EH (cell line): ENCODE results near the gene HBM.
"Not testable (repeated sequence)": the region's sequence is repeated elsewhere in the genome, so short reads cannot be mapped to it uniquely, and the experiment has no call there.

Experiments
- DNase-seq: peaks from one replicate; pipeline ENCODE4 v3.0.0-alpha.2; 2015; ENCODE audit warnings: low read depth

The HBM gene, protein sequence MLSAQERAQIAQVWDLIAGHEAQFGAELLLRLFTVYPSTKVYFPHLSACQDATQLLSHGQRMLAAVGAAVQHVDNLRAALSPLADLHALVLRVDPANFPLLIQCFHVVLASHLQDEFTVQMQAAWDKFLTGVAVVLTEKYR

DNA sequence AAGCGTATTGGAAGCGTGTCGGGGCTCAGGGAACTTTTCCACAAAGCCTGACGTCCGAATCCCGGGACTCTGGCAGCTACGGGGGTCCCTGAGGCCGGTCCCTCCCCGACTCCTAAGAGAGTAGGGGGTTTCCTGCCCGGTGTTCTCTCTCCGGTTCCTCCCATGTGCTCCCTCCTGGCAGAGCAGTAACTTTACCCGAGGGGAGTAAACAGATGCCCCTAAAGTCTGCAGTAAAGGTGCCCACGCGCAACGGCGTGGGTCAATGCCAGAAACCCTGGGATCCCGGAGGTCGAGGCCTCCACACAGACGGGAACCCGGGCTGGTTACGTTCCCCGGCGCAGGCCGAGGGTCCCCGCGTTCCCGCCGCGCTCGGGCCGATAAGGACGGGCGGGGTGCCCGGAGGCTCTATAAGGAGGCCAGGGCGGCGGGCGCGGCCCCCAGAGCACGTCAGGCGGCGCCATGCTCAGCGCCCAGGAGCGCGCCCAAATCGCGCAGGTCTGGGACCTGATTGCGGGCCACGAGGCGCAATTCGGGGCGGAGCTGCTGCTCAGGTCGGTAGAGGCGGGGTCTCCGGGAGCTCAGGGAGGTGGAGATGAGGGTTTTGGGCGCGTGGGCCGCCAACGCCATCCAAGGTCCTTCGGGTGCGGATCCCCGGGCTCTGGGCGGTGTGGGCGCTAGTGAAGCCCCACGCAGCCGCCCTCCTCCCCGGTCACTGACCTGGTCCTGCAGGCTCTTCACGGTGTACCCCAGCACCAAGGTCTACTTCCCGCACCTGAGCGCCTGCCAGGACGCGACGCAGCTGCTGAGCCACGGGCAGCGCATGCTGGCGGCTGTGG is at the start of gene HBM:
Gene HBM (plus strand): TSS at position 440 of the 836 bp plus-strand sequence. CDS start 20 bp downstream, at position 460.
- DNase-seq, result no peak

DNA sequence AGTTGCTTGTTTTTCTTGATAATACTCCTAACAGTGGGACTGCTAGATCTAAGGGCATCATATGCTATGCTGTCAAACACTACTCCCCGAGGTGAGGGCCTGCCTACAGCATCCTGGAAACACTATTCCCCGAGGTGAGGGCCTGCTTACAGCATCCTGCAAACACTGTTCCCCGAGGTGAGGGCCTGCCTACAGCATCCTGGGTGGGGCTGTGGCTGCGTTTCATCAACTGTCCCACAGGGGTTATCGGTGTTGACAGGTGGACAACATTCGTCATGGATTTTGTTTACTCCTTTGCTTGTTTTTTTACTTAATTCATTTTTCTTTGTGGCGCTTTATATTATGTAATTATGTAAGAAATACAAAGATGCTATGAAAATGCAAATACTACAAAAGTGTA is 49.8 kb upstream of the HBM start:
- DNase-seq, result no peak

DNA sequence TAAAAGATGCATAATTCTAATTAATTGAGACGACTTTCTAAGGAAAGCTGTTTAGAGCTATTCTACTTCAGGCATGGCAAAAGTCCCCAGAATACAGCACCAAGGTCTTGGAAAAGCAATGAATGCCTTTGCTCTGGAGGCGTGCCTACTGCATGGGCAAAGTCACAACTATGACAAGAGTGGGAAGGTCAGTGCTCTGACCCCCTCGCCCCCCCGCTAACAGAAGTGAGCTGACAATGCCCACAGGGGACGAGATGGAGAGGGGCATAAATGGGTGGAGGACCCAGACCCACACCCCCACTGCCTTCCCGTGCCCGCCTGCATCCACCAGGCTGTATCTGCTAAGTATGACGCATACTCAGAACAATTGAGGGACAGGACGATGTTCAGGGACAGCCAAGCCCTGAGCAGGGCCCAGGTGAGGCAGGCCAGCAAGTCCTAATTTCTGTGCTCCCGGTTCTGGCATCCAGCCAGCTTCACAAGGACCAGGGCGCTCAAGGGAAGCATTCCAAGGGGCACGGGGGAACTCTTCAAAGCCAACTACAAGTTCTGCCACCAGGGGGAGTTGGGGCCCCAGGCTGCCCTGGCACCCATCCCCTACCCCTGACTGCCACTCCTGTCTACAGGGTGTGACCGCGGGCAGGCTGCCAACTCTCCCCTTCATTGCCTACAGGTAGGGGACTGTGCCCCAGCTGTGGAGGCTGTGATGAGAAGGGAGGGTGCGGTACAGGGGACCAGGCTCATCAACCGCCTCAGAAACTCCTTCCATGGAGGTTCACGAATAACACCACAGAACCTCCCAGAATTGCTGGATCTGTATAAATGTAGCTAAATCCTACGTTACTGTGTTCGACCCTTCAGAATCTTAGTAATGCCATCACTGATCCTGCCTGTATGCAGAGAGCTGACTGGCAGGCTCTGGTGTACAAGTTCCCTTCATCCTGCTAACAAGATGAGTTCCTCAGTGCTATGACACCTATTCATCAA is 48.1 kb upstream of the HBM start:
- peak; percentile 55 for DNase-seq

DNA sequence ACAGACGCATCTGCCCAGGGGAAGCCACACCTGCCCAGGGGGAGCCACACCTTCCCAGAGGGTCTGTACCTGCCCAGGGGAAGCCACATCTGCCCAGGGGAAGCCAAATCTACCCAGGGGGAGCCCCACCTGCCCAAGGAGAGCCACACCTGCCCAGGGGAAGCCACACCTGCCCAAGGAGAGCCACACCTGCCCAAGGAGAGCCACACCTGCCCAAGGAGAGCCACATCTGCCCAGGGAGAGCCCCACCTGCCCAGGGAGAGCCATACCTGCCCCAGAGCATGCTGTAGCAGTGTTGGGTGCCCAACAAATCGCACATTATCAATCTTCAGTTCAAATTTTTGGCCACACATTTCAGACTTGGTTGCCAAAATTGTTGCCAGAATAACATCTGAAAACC is 46.9 kb upstream of the HBM start:
- DNase-seq, result no peak

DNA sequence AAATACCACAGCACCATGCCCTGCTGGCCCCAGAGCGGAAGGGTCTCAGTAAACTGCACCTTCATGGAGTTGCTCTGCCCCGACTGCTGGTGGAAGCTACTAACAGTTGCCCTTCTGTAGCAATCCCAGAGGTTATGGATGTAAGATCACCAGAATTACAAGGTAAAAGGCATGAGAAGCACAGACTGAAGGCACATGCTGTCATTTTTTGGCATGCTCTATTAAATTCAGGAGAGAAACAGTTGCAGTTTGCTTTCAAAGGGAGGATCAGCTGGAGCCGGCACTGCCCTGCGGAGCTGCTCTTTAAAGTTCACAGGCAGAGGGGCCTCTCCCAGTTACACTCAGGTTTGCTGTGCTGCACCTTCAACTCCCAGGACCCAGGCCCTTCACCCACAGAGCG is 46.5 kb upstream of the HBM start:
- no peak for DNase-seq

DNA sequence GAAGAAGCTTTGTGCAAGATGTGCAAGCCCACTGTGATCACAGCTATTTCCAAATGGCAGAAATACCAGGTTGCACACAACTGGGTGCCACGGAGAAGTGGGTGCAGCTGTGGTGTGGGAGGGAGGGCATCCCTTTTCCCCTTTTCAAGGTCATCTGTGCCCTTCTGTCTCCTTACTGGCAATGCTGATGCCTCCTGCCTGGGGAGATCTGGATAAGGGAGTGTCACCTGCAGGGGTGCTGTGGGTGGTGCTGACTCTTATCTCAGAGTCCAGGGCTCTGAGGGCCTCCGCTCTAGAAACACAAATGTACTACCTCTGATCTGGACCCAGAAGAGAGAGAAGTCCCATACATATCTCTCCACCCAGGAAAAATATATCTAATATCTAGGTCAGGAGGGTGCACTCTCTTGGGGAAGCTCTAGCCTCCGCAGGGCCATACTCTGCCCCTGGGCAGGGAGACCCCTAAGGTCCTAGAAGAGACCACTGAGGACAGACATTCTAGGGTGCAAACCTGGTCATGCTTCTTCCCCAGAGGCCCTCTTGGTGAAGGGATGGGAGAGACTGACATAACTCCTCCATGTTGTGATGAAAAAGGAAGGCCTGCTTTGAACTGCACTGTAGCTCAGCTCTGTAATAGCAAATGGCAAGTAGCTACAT is 45.8 kb upstream of the HBM start:
- DNase-seq, result no peak

DNA sequence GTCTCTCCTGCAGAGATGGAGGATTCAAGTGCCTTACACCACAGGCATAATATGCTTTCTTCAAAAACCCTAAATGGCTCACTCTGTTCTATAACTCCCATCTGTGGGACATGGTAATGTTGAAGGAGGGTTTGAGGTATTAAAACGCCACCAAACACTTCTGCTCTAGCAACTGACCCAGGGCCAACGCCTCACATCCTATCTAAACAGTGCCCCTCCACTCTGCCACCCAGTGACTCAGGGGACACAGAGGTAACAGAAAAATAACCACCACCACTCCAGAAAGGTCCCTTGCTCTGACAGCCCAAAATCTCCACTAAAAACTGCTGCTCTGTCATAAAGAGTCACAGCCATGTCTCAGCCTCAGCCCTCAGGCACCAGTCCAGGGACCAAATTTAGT is 45.0 kb upstream of the HBM start:
- DNase-seq, result no peak

DNA sequence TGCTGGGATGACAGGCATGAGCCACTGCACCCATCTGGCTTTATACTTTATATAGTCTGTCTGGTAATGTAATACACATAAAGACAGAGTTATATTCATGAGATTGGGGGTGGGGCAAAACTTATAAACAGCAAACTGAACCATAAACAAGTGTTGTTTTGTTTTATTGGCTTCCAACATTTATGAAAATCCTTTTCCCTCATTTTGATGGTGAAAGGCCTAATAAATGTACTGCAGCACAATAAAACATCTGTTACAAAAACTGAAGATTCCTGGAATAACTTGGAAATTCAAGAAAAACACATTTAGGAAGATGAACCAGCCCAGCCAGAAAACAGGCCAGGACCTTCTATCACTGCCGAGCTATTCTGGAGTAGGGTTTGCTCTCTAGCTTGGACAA is 43.4 kb upstream of the HBM start:
- DNase-seq, result no peak

DNA sequence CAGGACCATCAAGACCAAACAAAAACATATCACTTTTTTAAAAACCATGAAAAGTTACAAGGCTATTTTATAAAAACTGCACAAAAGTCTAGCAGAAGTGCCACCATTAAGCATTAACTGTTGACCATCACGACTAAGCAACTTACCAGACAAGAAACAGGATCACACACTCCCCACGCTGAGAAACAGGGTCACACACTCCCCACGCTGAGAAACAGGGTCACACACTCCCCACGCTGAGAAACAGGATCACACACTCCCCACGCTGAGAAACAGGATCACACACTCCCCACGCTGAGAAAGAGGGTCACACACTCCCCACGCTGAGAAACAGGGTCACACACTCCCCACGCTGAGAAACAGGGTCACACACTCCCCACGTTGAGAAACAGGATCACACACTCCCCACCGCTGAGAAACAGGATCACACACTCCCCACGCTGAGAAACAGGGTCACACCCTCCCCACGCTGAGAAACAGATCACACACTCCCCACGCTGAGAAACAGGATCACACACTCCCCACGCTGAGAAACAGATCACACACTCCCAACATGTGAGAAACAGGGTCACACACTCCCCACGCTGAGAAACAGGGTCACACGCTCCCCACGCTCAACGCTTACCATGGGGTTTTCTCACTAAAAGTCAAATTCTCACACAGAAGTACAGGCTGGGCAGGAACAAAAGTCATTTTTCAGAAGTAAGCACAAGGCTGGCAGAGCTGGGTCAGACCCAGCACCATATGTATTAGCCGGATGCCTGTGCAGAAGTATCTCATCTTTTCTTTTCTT is 42.0 kb upstream of the HBM start:
- DNase-seq, result not testable (repeated sequence)

DNA sequence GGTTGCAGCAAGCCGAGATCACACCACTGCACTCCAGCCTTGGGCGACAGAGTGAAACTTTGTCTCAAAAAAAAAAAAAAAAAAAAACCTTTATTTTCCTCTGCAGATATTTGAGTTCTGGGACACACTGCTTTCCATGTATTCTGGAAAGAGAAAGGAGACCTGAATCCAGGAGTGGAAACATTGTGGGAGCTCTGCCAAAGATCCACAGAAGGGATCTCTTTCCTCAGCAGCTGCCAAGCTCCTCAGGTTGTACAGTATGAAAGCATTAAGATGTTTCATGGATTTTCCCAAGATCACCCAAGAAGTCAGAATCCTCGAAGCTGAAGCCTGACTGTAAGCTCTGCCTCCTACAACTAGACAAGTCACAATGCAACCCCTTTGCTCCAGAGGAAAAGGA is 40.8 kb upstream of the HBM start:
- no peak for DNase-seq

DNA sequence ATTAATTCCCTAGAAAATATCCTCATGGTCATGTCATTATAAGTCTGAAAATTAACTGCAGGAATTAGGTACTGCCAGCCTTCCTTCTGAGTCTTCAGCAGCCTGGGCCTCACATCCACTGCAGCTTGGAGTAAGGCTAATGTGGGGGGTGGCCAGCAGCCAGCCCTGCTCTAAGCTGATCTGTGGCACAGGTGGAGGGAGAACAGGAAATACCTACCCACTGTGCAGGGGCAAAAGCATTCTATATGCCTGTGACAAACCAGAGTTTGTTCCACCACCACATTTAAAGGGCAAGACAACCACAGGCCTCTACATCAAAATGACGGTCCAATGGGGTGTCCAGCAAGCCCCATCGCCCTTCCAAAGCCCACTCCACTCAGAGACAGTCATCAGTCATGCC is 36.7 kb upstream of the HBM start:
- DNase-seq, result no peak

DNA sequence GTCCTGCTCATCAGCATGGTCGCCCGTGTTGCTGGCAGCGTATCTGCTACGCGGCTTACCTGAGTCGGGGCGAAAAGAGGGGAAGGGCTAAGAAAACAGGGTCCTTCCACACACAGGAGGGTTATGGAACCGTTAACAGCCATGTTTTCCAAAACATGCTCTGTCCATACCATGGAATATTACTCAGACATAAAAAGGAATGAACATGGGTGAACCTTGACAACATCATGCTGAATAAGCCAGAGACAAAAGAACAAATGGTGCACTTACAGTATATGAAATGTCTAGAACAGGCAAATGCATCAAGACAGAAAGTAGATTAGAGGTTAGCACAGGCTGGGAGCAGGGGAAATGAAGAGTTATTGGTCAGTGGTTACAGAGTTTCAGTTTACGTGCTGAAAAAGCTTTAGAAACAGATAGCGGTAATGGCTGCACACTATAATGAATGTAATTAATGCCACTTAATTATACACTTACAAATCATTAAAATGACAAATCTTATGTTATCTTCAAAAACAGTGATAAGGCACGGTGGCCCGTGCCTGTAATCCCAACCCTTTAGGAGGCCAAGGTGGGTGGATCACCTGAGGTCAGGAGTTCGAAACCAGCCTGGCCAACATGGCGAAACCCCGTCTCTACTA is 35.1 kb upstream of the HBM start:
- no peak for DNase-seq

DNA sequence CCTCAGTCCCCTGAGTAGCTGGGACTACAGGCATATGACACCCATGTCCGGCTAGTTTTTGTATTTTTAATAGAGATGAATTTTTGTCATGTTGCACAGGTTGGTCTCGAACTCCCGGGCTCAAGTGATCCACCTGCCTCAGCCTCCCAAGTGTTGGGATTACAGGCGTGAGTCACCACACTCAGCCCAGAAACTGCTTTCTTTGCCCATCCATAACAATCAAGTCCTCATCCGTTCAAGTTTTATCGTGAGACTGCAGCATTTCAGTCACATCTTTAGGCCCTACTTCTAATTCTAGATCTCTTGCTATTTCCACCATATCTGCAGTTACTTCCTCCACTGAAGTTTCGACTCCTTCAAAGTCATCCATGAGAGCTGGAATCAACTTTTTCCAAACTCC is 33.7 kb upstream of the HBM start:
- DNase-seq, result no peak

DNA sequence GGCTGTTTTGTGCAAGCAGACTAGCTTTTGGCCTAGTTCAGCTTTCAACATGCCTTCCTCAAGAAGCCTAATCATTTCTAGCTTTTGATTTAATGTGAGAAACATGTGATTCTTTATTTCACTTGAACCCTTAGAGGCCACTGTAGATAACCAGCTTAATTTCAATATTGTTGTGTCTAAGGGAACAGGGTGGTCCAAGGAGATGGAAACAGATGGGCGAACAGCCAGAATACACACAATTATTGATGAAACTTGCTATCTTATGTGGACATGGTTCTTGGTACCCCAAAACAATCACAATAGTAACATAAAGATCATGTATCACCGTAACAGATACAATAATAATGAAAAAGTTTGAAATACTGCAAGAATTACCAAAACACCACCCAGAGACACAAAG is 32.1 kb upstream of the HBM start:
- DNase-seq, result no peak

DNA sequence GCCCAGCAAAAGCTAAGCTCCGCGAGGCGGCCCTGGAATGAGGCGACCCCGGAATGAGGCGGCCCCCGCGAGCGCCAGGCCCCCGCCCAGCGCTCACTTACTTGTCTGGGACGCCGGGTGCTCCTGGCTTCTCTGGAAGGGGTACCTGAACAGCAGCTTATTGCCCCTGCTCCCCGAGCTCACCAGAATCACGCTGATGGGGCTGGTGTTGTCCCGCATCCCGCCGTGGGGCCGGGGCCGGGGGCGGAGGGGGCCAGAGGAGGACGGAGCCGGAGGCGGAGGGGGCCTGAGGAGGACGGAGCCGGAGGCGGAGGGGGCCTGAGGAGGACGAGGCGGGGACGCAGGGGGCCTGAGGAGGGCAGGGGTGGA is 27.7 kb upstream of the HBM start:
- peak; percentile 20 for DNase-seq

DNA sequence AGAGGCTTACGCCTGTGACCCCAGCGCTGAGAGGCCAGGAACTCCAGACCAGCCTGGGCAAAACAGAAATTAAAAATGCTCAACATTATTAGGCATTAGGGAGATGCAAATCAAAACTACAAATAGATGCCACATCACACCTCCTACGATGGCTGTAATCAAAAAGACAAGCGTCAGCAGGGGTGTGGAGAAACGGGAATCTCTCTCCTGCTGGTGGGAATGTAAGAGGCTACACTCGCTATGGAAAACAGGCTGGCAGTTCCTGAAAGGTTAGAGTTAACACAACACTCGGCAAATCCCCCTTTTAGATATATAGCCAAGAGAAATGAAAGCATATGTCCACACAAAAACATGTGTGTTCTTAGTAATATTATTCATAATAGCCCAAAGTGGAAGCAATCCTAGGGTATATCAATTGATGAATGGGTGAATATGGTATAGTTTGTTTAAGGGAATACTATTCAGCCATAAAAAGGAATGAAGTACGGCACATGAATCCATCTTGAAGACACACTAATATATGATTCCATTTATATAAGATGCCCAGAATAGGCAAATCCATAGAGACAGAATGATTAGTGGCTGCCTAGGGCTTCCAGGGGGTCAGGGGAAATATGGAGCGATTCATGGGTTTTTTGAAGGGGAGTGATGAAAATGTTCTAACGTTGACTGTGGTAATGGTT is 25.5 kb upstream of the HBM start:
- no peak for DNase-seq

DNA sequence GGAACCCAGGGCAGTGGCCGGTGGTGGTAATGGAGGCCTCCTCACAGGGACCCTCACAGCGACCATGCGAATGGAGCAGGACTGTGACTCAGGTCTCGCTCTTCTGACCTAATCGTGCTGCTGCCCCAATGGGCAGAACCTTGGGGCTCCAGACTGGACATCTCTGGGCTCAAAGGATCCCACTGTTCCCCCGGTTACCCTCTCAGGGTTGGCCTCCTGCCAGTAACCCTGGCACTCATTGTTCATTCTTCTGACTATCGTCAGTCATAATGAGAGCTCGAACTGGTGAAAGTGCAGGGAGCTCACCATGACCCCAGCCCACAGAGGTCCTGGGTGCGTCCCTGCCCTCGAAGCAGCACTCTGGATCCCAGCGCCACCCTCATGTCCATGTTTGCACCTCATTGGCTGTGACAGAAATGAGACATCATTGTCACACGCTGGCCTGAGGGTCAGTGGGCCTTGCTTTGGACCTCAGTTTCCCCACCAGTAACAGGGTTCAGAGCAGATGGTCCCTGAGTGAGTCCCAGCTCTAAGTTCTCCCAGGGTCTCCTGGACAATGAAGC is 23.3 kb upstream of the HBM start:
- DNase-seq, result no peak

DNA sequence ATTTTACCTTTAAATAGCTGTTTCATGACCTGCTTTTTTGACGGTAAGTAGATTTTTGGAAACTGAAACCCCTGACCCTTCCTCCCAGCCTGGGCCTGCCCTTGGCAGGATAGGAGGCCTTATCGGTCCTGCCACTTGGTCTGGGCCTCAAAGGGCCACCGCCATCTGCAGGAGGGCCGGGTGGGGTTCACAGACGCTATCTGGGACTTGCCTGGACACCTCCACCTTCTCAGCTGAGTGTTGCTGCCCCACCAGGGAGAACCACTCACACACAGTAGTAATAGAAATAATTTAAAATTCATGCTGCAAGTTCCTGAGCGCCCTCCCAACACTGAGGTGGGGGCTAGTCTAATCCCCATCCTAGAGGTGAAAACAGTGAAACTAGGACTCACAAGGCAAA is 22.7 kb upstream of the HBM start:
- DNase-seq, result no peak

DNA sequence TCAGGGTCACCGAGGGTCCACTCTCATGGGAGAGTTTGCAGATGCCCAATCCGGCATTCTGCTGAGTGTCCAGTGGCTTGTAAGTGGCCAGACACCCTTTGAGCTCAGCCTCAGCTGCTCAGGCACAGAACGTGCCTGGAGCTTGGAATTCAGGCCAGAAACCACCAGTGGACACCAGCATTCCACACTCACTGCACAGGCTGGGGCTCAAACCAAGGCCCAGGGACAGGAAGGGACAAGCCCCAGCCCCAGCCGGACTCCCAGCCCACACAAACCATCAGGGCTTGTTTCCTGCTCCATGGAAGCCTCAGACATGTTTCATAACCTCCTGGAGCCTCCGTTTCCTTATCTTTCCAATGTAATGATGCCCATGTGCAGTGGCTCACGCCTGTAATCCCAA is 22.3 kb upstream of the HBM start:
- peak; percentile 60 for DNase-seq

DNA sequence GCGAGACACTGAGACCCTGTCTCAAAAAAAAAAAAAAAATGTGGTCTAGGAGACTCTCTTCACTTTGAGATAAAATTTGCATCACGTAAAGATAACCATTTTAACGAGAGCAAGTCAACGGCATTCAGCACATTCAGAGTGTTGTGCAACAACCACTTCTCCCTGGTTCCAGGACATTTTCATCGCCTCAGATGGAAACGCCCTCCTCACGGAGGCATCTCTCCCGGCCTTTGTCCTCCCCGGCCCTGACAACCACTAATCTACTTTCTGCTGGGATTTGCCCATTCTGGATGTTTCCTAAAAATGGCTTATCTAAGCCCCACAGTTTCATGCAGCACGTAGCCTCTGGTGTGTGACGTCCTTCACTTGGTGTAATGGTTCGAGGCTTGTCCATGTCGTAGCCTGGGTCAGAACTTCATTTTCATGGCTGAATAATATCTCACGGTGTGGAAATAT is 21.0 kb upstream of the HBM start:
- no peak for DNase-seq
